Endodermal cell (in vitro differentiated cells): Measurements from ENCODE around the gene LRCH2. TPM values are rescaled to one million over a fixed set of nuclear protein-coding genes. Genes with fewer than 3 reads are reported as not detected.

ENCODE experiments used
- DNase-seq: peaks from one replicate; pipeline ENCODE4 v3.0.0-alpha.2; 2017
- H3K27ac ChIP-seq: 2 replicates; pipeline ENCODE4 v1.5.1; 2013; ENCODE audit warnings: mild to moderate bottlenecking, low read depth, low read length, moderate library complexity
- H3K27me3 ChIP-seq: 2 replicates; pipeline ENCODE4 v1.6.1; 2013; ENCODE audit warnings: mild to moderate bottlenecking, low read length, moderate library complexity; ENCODE audit not compliant: insufficient read depth, control insufficient read depth, poor library complexity, severe bottlenecking
- H3K36me3 ChIP-seq: 2 replicates; pipeline ENCODE4 v1.7.0; 2013; ENCODE audit warnings: mild to moderate bottlenecking, low read length, moderate library complexity; ENCODE audit not compliant: control insufficient read depth, insufficient read depth
- H3K4me1 ChIP-seq: one replicate; pipeline ENCODE4 v1.7.0; 2013; ENCODE audit warnings: low read length; ENCODE audit not compliant: control insufficient read depth, insufficient read depth
- H3K4me3 ChIP-seq: 2 replicates; pipeline ENCODE4 v1.5.1; 2013; ENCODE audit warnings: mild to moderate bottlenecking, low read length, moderate library complexity
- H3K9ac ChIP-seq: 2 replicates; pipeline ENCODE4 v1.6.1; 2013; ENCODE audit warnings: mild to moderate bottlenecking, low read length, moderate library complexity; ENCODE audit not compliant: poor library complexity, severe bottlenecking; ENCODE audit errors: extremely low read depth
- H3K9me3 ChIP-seq: 2 replicates; pipeline ENCODE4 v1.6.1; 2013; ENCODE audit warnings: mild to moderate bottlenecking, low read length, moderate library complexity; ENCODE audit not compliant: control insufficient read depth
- H3K27ac Mint-ChIP-seq: 2 replicates; pipeline ENCODE4 v1.8.0; 2020; ENCODE audit warnings: mixed read lengths
- H3K27me3 Mint-ChIP-seq: 2 replicates; pipeline ENCODE4 v1.8.0; 2021; ENCODE audit warnings: mild to moderate bottlenecking, mixed read lengths; ENCODE audit not compliant: insufficient read depth
- H3K36me3 Mint-ChIP-seq: 2 replicates; pipeline ENCODE4 v1.8.0; 2020; ENCODE audit warnings: low read depth, mixed read lengths
- H3K4me1 Mint-ChIP-seq: 2 replicates; pipeline ENCODE4 v1.8.0; 2020; ENCODE audit warnings: mixed read lengths
- H3K4me3 Mint-ChIP-seq: 2 replicates; pipeline ENCODE4 v1.8.0; 2020; ENCODE audit warnings: mild to moderate bottlenecking, moderate library complexity, mixed read lengths
- H3K9me3 Mint-ChIP-seq: 2 replicates; pipeline ENCODE4 v1.8.0; 2020; ENCODE audit warnings: mild to moderate bottlenecking, mixed read lengths
- CTCF ChIP-seq: fragments of 200-600 bp; sonication (generic); conservative IDR thresholded peaks from 2 replicates; pipeline ENCODE4 v1.5.0; 2021; ENCODE audit warnings: antibody characterized with exemption, mild to moderate bottlenecking
- WGBS, 2 experiments: methylation state at CpG; one replicate each; pipeline versions ENCODE4 v1.1.5 to v1.1.7; 2013; ENCODE audit warnings: missing lambda C conversion rate in 2 of 2, mixed read lengths in 1 of 2; ENCODE audit not compliant: insufficient coverage in 1 of 2, insufficient read length in 1 of 2; 5-methylcytosine and 5-hydroxymethylcytosine counted together
- total RNA-seq, 2 donors: library from RNA; stranded (reverse); fragmentation: NEBNext Ultra II Directional in 1 of 2; extraction: Animal tissue kit (Norgen Biotek cat#: 25700) in 1 of 2; gene quantifications; 2 replicates in 1 of 2; 3 replicates in 1 of 2; pipeline ENCODE4 v1.2.1, GENCODE V29; 2021

LRCH2 gene
- total RNA-seq, 2 donors from 2014 or later: 1.0 to 2.8 TPM

GRCh38 chrX:115260330-115260729 is 26.4 kb upstream of the LRCH2 start:
- peaks cover 6% of the 10 kb centered on the region for H3K27me3 Mint-ChIP-seq
- Histone ChIP-seq H3K27me3 (no peaks in the 10 kb centered on the region), H3K36me3 (no peaks in the 10 kb centered on the region), H3K9ac (no peak overlapping the region), H3K9me3 (no peaks in the 10 kb centered on the region), H3K4me3 (no peak overlapping the region), H3K4me1 (no peaks in the 10 kb centered on the region), H3K27ac (no peak overlapping the region)
- DNase-seq: no peak
- H3K36me3 Mint-ChIP-seq: no peaks in the 10 kb centered on the region
- no peak overlapping the region for H3K27ac Mint-ChIP-seq
- H3K9me3 Mint-ChIP-seq: no peaks in the 10 kb centered on the region
- no peak for TF ChIP-seq CTCF
- WGBS, 2 experiments: 100% methylated on average over 3 of the region's 3 CpGs; no CpG with 5 or more reads in 1 of the 2 experiments
- H3K4me1 Mint-ChIP-seq: peaks cover 4% of the 10 kb centered on the region
- H3K4me3 Mint-ChIP-seq: no peak overlapping the region

- H3K27me3 ChIP-seq: no peaks in the 10 kb centered on the region
- DNase-seq: no peak
- Mint-ChIP-seq H3K4me3 (no peak overlapping the region), H3K27me3 (peaks cover 6% of the 10 kb centered on the region), H3K4me1 (peaks cover 4% of the 10 kb centered on the region), H3K36me3 (no peaks in the 10 kb centered on the region), H3K27ac (no peak overlapping the region), H3K9me3 (no peaks in the 10 kb centered on the region)
- H3K9me3 ChIP-seq: no peaks in the 10 kb centered on the region
- no peak overlapping the region for H3K27ac ChIP-seq
- H3K4me3 ChIP-seq: no peak overlapping the region
- 97% methylated on average over 3 of the region's 3 CpGs; no CpG with 5 or more reads in 1 of the 2 experiments for WGBS, 2 experiments
- no peaks in the 10 kb centered on the region for H3K4me1 ChIP-seq
- no peak for TF ChIP-seq CTCF
- H3K9ac ChIP-seq: no peak overlapping the region
- H3K36me3 ChIP-seq: no peaks in the 10 kb centered on the region
Observed at GRCh38 chrX:115259238-115259875, 25.5 kb upstream of the LRCH2 start.

GRCh38 chrX:115257711-115258110 is 23.8 kb upstream of the LRCH2 start:
- no peak overlapping the region for H3K27ac ChIP-seq
- no peaks in the 10 kb centered on the region for H3K9me3 ChIP-seq
- H3K36me3 Mint-ChIP-seq: no peaks in the 10 kb centered on the region
- no peaks in the 10 kb centered on the region for H3K4me1 ChIP-seq
- DNase-seq: no peak
- peaks cover 7% of the 10 kb centered on the region for H3K4me1 Mint-ChIP-seq
- H3K27ac Mint-ChIP-seq: no peak overlapping the region
- H3K27me3 ChIP-seq: no peaks in the 10 kb centered on the region
- no peak overlapping the region for H3K9ac ChIP-seq
- no peak overlapping the region for H3K4me3 ChIP-seq
- no peak for TF ChIP-seq CTCF
- no peak overlapping the region for H3K4me3 Mint-ChIP-seq
- H3K9me3 Mint-ChIP-seq: no peaks in the 10 kb centered on the region
- H3K36me3 ChIP-seq: no peaks in the 10 kb centered on the region
- peaks cover 6% of the 10 kb centered on the region for H3K27me3 Mint-ChIP-seq
